Glomerular endothelial cell (primary cell): Measurements from ENCODE around the gene CCKAR. TPM values are rescaled to one million over a fixed set of nuclear protein-coding genes. Genes with fewer than 3 reads are reported as not detected.

ENCODE experiments used
- total RNA-seq: library from RNA; depleted of rRNA; stranded (reverse); fragments of >200 nt; gene quantifications from 2 replicates; pipeline ENCODE4 v1.2.3, GENCODE V29; 2015

The CCKAR gene
- total RNA-seq, 1 donor from 2014 or later = not detected

Other genes with a start within 250 kb of the CCKAR start
- gene RBPJ, start 169.5 kb downstream of the CCKAR start, total RNA-seq = 27.0 and 28.6 TPM in 2 replicates
- 14.6 and 17.8 TPM in 2 replicates for gene TBC1D19, start 93.6 kb upstream of the CCKAR start, total RNA-seq